HG02973 (cell line): Measurements from ENCODE around the gene ITGA11.

ENCODE experiments used
- ATAC-seq: cut with Tn5 transposase; IDR thresholded peaks from one replicate; pipeline ENCODE4 v1.9.1; 2021; ENCODE audit warnings: moderate library complexity; ENCODE audit not compliant: unreplicated experiment

Gene ITGA11

GRCh38 chr15:68300115-68300940 lies 131.6 kb downstream of the ITGA11 start:
- ATAC-seq, result no peak

GRCh38 chr15:68299436-68299835 lies 132.5 kb downstream of the ITGA11 start:
- no peak for ATAC-seq

GRCh38 chr15:68298882-68299381 lies 133.0 kb downstream of the ITGA11 start:
- ATAC-seq, result peak; percentile 74

GRCh38 chr15:68298336-68298735 lies 133.6 kb downstream of the ITGA11 start:
- ATAC-seq, result no peak

GRCh38 chr15:68295014-68295805 lies 136.8 kb downstream of the ITGA11 start:
- ATAC-seq, result no peak

- ATAC-seq, result no peak
These were observed 139.0 kb downstream of the ITGA11 start for GRCh38 chr15:68292967-68293366.

- ATAC-seq, result no peak
These were observed 139.7 kb downstream of the ITGA11 start for GRCh38 chr15:68292157-68292781.

GRCh38 chr15:68290715-68291114 lies 141.2 kb downstream of the ITGA11 start:
- no peak for ATAC-seq

- ATAC-seq, result no peak
These were observed 142.2 kb downstream of the ITGA11 start for GRCh38 chr15:68289621-68290352.

- no peak for ATAC-seq
These were observed 142.9 kb downstream of the ITGA11 start for GRCh38 chr15:68289057-68289456.

- ATAC-seq, result no peak
These were observed 145.7 kb downstream of the ITGA11 start for GRCh38 chr15:68286256-68286655.

GRCh38 chr15:68285259-68285980 lies 146.5 kb downstream of the ITGA11 start:
- ATAC-seq, result no peak

GRCh38 chr15:68284616-68285258 lies 147.2 kb downstream of the ITGA11 start:
- no peak for ATAC-seq

GRCh38 chr15:68283401-68283800 lies 148.6 kb downstream of the ITGA11 start:
- no peak for ATAC-seq

- no peak for ATAC-seq
These were observed 151.0 kb downstream of the ITGA11 start for GRCh38 chr15:68281008-68281407.

GRCh38 chr15:68279779-68280753 lies 151.9 kb downstream of the ITGA11 start:
- no peak for ATAC-seq

- no peak for ATAC-seq
These were observed 153.2 kb downstream of the ITGA11 start for GRCh38 chr15:68278595-68279405.

- no peak for ATAC-seq
These were observed 153.7 kb downstream of the ITGA11 start for GRCh38 chr15:68278345-68278594.
